H1 (cell line): ENCODE results near the gene CPSF2. TPM values are rescaled to one million over a fixed set of nuclear protein-coding genes. Genes with fewer than 3 reads are reported as not detected.

ENCODE experiments used
- CTCF ChIA-PET: fragments of 300-600 bp; sonication (Branson Sonifier 250); formaldehyde crosslinking; loops from one replicate; lab custom pipeline; 2021; ENCODE audit not compliant: partially characterized antibody; lab: Charles Lee
- POLR2A ChIA-PET: fragments of 300-600 bp; sonication (Branson Sonifier 250); formaldehyde crosslinking; loops from one replicate; lab custom pipeline; 2021; ENCODE audit warnings: inconsistent platforms; ENCODE audit not compliant: partially characterized antibody; lab: Charles Lee
- DNase-seq, 2 experiments: peaks; one replicate each; pipeline versions ENCODE4 v3.0.0 to v3.0.0-alpha.2; 2010 to 2022; ENCODE audit warnings: low spot score in 2 of 2, low read depth in 1 of 2, mixed read lengths in 1 of 2
- FAIRE-seq: peaks from 2 replicates; lab custom pipeline; 2011; peaks lifted over from hg19 to GRCh38; lab: Jason Lieb, UNC
- H2AFZ ChIP-seq: 2 replicates; pipeline ENCODE4 v1.8.1; 2012; ENCODE audit warnings: low read length, inconsistent platforms
- H2AK5ac ChIP-seq: 2 replicates; pipeline ENCODE4 v1.6.1; 2013; ENCODE audit warnings: low read depth, low read length
- H2BK120ac ChIP-seq: replicated peaks from 2 replicates; pipeline ENCODE3; 2013; ENCODE audit warnings: low read depth, low read length, inconsistent platforms
- H2BK12ac ChIP-seq: 2 replicates; pipeline ENCODE4 v1.6.1; 2013; ENCODE audit warnings: low read depth, low read length
- H2BK15ac ChIP-seq: 2 replicates; pipeline ENCODE4 v1.6.1; 2013; ENCODE audit warnings: low read length
- H2BK20ac ChIP-seq: 2 replicates; pipeline ENCODE4 v1.6.1; 2013; ENCODE audit warnings: low read length
- H2BK5ac ChIP-seq: 2 replicates; pipeline ENCODE4 v1.6.1; 2013; ENCODE audit warnings: low read depth, low read length
- H3K14ac ChIP-seq: 2 replicates; pipeline ENCODE4 v1.6.1; 2013; ENCODE audit warnings: inconsistent platforms; ENCODE audit not compliant: insufficient read length
- H3K18ac ChIP-seq: 2 replicates; pipeline ENCODE4 v1.6.1; 2013; ENCODE audit warnings: low read length; ENCODE audit errors: extremely low read depth
- H3K23ac ChIP-seq: 2 replicates; pipeline ENCODE4 v1.6.1; 2013; ENCODE audit warnings: inconsistent platforms; ENCODE audit not compliant: insufficient read length
- H3K23me2 ChIP-seq: 2 replicates; pipeline ENCODE4 v1.6.1; 2013; ENCODE audit warnings: low read depth, low read length
- H3K27ac ChIP-seq: 2 replicates; pipeline ENCODE4 v1.6.1; 2011; ENCODE audit warnings: low read depth, low read length, inconsistent platforms
- H3K27me3 ChIP-seq, 4 experiments: replicated peaks in 1 of 4; 1 replicate in 1 of 4; 2 replicates in 3 of 4; pipeline versions ENCODE4 v1.6.1 to v1.8.1; 2011 to 2013; ENCODE audit warnings: low read length in 3 of 4, mild to moderate bottlenecking in 3 of 4, inconsistent platforms in 2 of 4, mixed read lengths in 2 of 4, moderate library complexity in 1 of 4; ENCODE audit not compliant: control insufficient read depth in 3 of 4, insufficient read depth in 3 of 4; ENCODE audit errors: extremely low read depth in 1 of 4
- H3K36me3 ChIP-seq, 4 experiments: 2 replicates each; pipeline versions ENCODE4 v1.6.1 to v1.8.1; 2011 to 2013; ENCODE audit warnings: mild to moderate bottlenecking in 4 of 4, low read length in 3 of 4, moderate library complexity in 2 of 4, control low read depth in 1 of 4, inconsistent platforms in 1 of 4; ENCODE audit not compliant: insufficient read depth in 4 of 4, control insufficient read depth in 2 of 4
- H3K4ac ChIP-seq: replicated peaks from 2 replicates; pipeline ENCODE3; 2013; ENCODE audit warnings: low read length, low read depth, mixed read lengths, inconsistent platforms; ENCODE audit not compliant: insufficient read length
- H3K4me1 ChIP-seq, 4 experiments: replicated peaks in 1 of 4; 1 replicate in 1 of 4; 2 replicates in 3 of 4; pipeline versions ENCODE4 v1.6.1 to v1.8.1; 2011 to 2013; ENCODE audit warnings: low read length in 3 of 4, inconsistent platforms in 2 of 4, mixed read lengths in 1 of 4; ENCODE audit not compliant: insufficient read depth in 4 of 4, control insufficient read depth in 3 of 4
- H3K4me2 ChIP-seq, 2 experiments: 2 replicates each; pipeline versions ENCODE4 v1.6.1 to v1.8.1; 2011 to 2013; ENCODE audit warnings: low read depth in 2 of 2, low read length in 2 of 2, control low read depth in 1 of 2, inconsistent platforms in 1 of 2, mild to moderate bottlenecking in 1 of 2; ENCODE audit not compliant: insufficient read depth in 1 of 2
- H3K4me3 ChIP-seq, 4 experiments: fragments of 200-600, 300-600 bp in 1 of 4; sonication (generic), shearing (Covaris generic), sonication (Bioruptor Twin) in 1 of 4; 2 replicates each; pipeline versions ENCODE4 v1.5.1 to v1.8.1; 2011 to 2016; ENCODE audit warnings: low read length in 4 of 4, low read depth in 3 of 4, control low read depth in 2 of 4, inconsistent platforms in 2 of 4, mild to moderate bottlenecking in 2 of 4, mixed read lengths in 1 of 4, moderate library complexity in 1 of 4; ENCODE audit not compliant: insufficient read depth in 2 of 4; ENCODE audit errors: extremely low read depth in 1 of 4
- H3K56ac ChIP-seq: replicated peaks from 2 replicates; pipeline ENCODE3; 2013; ENCODE audit warnings: low read depth, mild to moderate bottlenecking, mixed read lengths, low read length, inconsistent platforms; ENCODE audit not compliant: insufficient read length
- H3K79me1 ChIP-seq: 2 replicates; pipeline ENCODE4 v1.6.1; 2013; ENCODE audit warnings: low read depth, low read length, control low read depth
- H3K79me2 ChIP-seq, 2 experiments: 2 replicates each; pipeline versions ENCODE4 v1.6.1 to v1.8.1; 2012 to 2013; ENCODE audit warnings: low read length in 2 of 2, mild to moderate bottlenecking in 2 of 2, inconsistent platforms in 1 of 2; ENCODE audit not compliant: insufficient read depth in 2 of 2, control insufficient read depth in 1 of 2
- H3K9ac ChIP-seq, 4 experiments: replicated peaks in 1 of 4; 1 replicate in 1 of 4; 2 replicates in 3 of 4; pipeline versions ENCODE4 v1.6.1 to v1.8.1; 2011 to 2013; ENCODE audit warnings: low read depth in 3 of 4, low read length in 3 of 4, control low read depth in 2 of 4, mild to moderate bottlenecking in 2 of 4, moderate library complexity in 2 of 4, inconsistent platforms in 1 of 4; ENCODE audit errors: extremely low read depth in 1 of 4
- H3K9me3 ChIP-seq, 2 experiments: 2 replicates each; pipeline versions ENCODE4 v1.6.1 to v1.8.1; 2012 to 2013; ENCODE audit warnings: mild to moderate bottlenecking in 2 of 2, moderate library complexity in 2 of 2, control low read depth in 1 of 2, inconsistent platforms in 1 of 2, low read depth in 1 of 2, low read length in 1 of 2, mixed read lengths in 1 of 2; ENCODE audit not compliant: insufficient read depth in 2 of 2
- H4K20me1 ChIP-seq, 2 experiments: replicated peaks in 1 of 2; 2 replicates each; pipeline versions ENCODE3 to v1.8.1; 2011 to 2013; ENCODE audit warnings: inconsistent platforms in 2 of 2, low read length in 2 of 2, mild to moderate bottlenecking in 1 of 2; ENCODE audit not compliant: insufficient read depth in 2 of 2, control insufficient read depth in 1 of 2
- H4K5ac ChIP-seq: 2 replicates; pipeline ENCODE4 v1.6.1; 2013; ENCODE audit warnings: low read length, low read depth, mixed read lengths, inconsistent platforms; ENCODE audit not compliant: insufficient read length
- H4K8ac ChIP-seq: 2 replicates; pipeline ENCODE4 v1.8.0; 2013; ENCODE audit warnings: mild to moderate bottlenecking, moderate library complexity, low read length, inconsistent platforms; ENCODE audit not compliant: insufficient read depth; ENCODE audit errors: extremely low read depth
- H4K91ac ChIP-seq: replicated peaks from 2 replicates; pipeline ENCODE3; 2013; ENCODE audit warnings: low read length, mixed read lengths, inconsistent platforms; ENCODE audit not compliant: insufficient read length
- ASH2L ChIP-seq: fragments of 200-600, 300-600 bp; sonication (generic); IDR thresholded peaks from one replicate; pipeline ENCODE4 v1.7.1; 2017; ENCODE audit warnings: low read length
- BACH1 ChIP-seq: IDR thresholded peaks from 2 replicates; pipeline ENCODE4 v1.6.1; 2012; ENCODE audit warnings: low read length, improper control_type of control experiment
- CBX5 ChIP-seq: fragments of 300-800, 300-1000 bp; sonication (generic); IDR thresholded peaks from 2 replicates; pipeline ENCODE4 v1.7.1; 2016; ENCODE audit warnings: antibody characterized with exemption, low read length, low read depth
- CTBP2 ChIP-seq: IDR thresholded peaks from 2 replicates; pipeline ENCODE4 v1.7.0; 2011; ENCODE audit warnings: borderline replicate concordance, mild to moderate bottlenecking, moderate library complexity, mixed read lengths, low read length; ENCODE audit not compliant: insufficient read depth, insufficient read length
- E2F6 ChIP-seq: IDR thresholded peaks from 2 replicates; pipeline ENCODE4 v1.6.1; 2012; ENCODE audit warnings: inconsistent platforms
- HDAC6 ChIP-seq: IDR thresholded peaks from one replicate; pipeline ENCODE4 v1.7.1; 2012; ENCODE audit warnings: low read depth, mild to moderate bottlenecking, inconsistent platforms, low read length, moderate library complexity
- NRF1 ChIP-seq: IDR thresholded peaks from 2 replicates; pipeline ENCODE4 v1.6.1; 2011; ENCODE audit warnings: mild to moderate bottlenecking, low read depth, low read length, improper control_type of control experiment
- SAP30 ChIP-seq: fragments of 300-600 bp; sonication (generic); IDR thresholded peaks from 2 replicates; pipeline ENCODE4 v1.7.1; 2012; ENCODE audit warnings: low read length, moderate library complexity, mild to moderate bottlenecking, inconsistent platforms; ENCODE audit not compliant: insufficient read depth, insufficient replicate concordance
- SP2 ChIP-seq: IDR thresholded peaks from 2 replicates; pipeline ENCODE4 v1.6.1; 2012; ENCODE audit warnings: mild to moderate bottlenecking, low read length, inconsistent platforms
- SUZ12 ChIP-seq: fragments of 200-600 bp; sonication (generic); IDR thresholded peaks from 2 replicates; pipeline ENCODE4 v1.6.1; 2012; ENCODE audit warnings: mild to moderate bottlenecking, inconsistent platforms, low read length, moderate library complexity, mixed read lengths
- TAF1 ChIP-seq: IDR thresholded peaks from 2 replicates; pipeline ENCODE4 v1.6.1; 2011; ENCODE audit warnings: mild to moderate bottlenecking, low read depth, low read length
- WGBS, 2 experiments: shearing (Covaris generic) in 1 of 2; methylation state at CpG; one replicate each; pipeline versions ENCODE4 v1.1.6 to v1.1.7; 2013 to 2015; ENCODE audit warnings: low lambda C conversion rate in 2 of 2, mixed read lengths in 2 of 2, inconsistent platforms in 1 of 2, low coverage in 1 of 2, missing lambda C conversion rate in 1 of 2; ENCODE audit not compliant: insufficient replicate concordance in 2 of 2, insufficient coverage in 1 of 2, insufficient read length in 1 of 2; ENCODE audit errors: extremely low coverage in 1 of 2, missing lambda C conversion rate in 1 of 2; 5-methylcytosine and 5-hydroxymethylcytosine counted together
- polyA plus RNA-seq, 7 experiments: library from polyadenylated mRNA; depleted of rRNA in 3 of 7; stranded (reverse) in 5 of 7; unstranded in 2 of 7; fragments of >200 nt in 5 of 7; fragments of 200-250 nt in 2 of 7; gene quantifications; 1 replicate in 5 of 7; 2 replicates in 1 of 7; 4 replicates in 1 of 7; pipeline versions ENCODE4 v1.2.1 to v1.2.3, GENCODE V29; 2011 to 2013; ENCODE audit warnings: missing spikeins in 2 of 7, mixed read lengths in 2 of 7
- total RNA-seq: library from RNA; stranded (reverse); fragmentation: NEBNext Ultra II Directional; extraction: Animal tissue kit (Norgen Biotek cat#: 25700); gene quantifications from 2 replicates; pipeline ENCODE4 v1.2.1, GENCODE V29; 2021
- TF ChIP-seq, protein P1 (sequence below): IDR thresholded peaks from 2 replicates; pipeline ENCODE4 v1.6.1; 2012; ENCODE audit warnings: inconsistent platforms
- TF ChIP-seq, protein P2 (sequence below): IDR thresholded peaks from 2 replicates; pipeline ENCODE4 v1.6.1; 2011; ENCODE audit warnings: low read length, improper control_type of control experiment

The CPSF2 gene
- total and polyA plus RNA-seq, 2 of the 8 experiments (the other 6 are each of a cell fraction or from before 2014, with no cell fraction given), result 11.3 to 130 TPM

GRCh38 chr14:92217936-92218335 is 96.2 kb downstream of the CPSF2 start:
- Histone ChIP-seq H3K4me1 (no peaks in the 10 kb centered on the region), H2BK120ac (no peak overlapping the region), H3K9me3 (no peaks in the 10 kb centered on the region), H2AK5ac (no peak overlapping the region), H2BK20ac (no peak overlapping the region), H2AFZ (no peak overlapping the region), H3K4ac (no peak overlapping the region), H3K14ac (no peak overlapping the region), H2BK5ac (no peak overlapping the region), H3K79me2 (no peaks in the 10 kb centered on the region), H3K4me2 (no peak overlapping the region), H3K23me2 (no peaks in the 10 kb centered on the region), H4K20me1 (no peaks in the 10 kb centered on the region), H3K23ac (no peak overlapping the region), H3K56ac (no peak overlapping the region), H4K91ac (no peak overlapping the region), H3K79me1 (no peaks in the 10 kb centered on the region), H4K5ac (no peak overlapping the region), H4K8ac (no peak overlapping the region), H2BK15ac (no peak overlapping the region), H3K27me3 (no peaks in the 10 kb centered on the region), H3K18ac (no peak overlapping the region), H3K27ac (no peak overlapping the region), H3K9ac (no peak overlapping the region), H2BK12ac (no peak overlapping the region), H3K4me3 (no peak overlapping the region), H3K36me3 (no peaks in the 10 kb centered on the region)
- FAIRE-seq, result no peak
- POLR2A ChIA-PET, result no interaction called here
- whole genome bisulfite sequencing, 2 experiments, result 87% methylated on average over 1 of the region's 1 CpG; no CpG with 5 or more reads in 1 of the 2 experiments
- DNase-seq, result no peak
- CTCF ChIA-PET, result interaction anchor here (1.2 to 1.5 kb wide), 2 partner anchors 75 to 134 kb away, joined by 3 to 8 read pairs; no protein-coding TSS in a partner anchor
- no peak for TF ChIP-seq HDAC6
- TF ChIP-seq CBX5, result no peak
- TF ChIP-seq BACH1, result no peak
- TF ChIP-seq SP2, result no peak
- TF ChIP-seq NRF1, result no peak
- no peak for TF ChIP-seq CTBP2
- no peak for TF ChIP-seq SAP30
- no peak for TF ChIP-seq E2F6
- no peak for TF ChIP-seq SUZ12
- no peak for TF ChIP-seq ASH2L
- TF ChIP-seq, protein P1, sequence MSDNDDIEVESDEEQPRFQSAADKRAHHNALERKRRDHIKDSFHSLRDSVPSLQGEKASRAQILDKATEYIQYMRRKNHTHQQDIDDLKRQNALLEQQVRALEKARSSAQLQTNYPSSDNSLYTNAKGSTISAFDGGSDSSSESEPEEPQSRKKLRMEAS, result no peak
- TF ChIP-seq, protein P2, sequence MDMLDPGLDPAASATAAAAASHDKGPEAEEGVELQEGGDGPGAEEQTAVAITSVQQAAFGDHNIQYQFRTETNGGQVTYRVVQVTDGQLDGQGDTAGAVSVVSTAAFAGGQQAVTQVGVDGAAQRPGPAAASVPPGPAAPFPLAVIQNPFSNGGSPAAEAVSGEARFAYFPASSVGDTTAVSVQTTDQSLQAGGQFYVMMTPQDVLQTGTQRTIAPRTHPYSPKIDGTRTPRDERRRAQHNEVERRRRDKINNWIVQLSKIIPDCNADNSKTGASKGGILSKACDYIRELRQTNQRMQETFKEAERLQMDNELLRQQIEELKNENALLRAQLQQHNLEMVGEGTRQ, result no peak
- TF ChIP-seq TAF1, result no peak
